Activated B cell treated with CpG ODN at 0.5 μM for 24 hours (primary cell): ENCODE measurements around the gene DGKQ. TPM values are rescaled to one million over a fixed set of nuclear protein-coding genes. Genes with fewer than 3 reads are reported as not detected.

Experiments used
- ATAC-seq: fragments of 200-7000 bp; cut with Tn5 transposase; one replicate; pipeline ENCODE4 v1.10.0; 2021; ENCODE audit warnings: low read depth, mild to moderate bottlenecking, moderate library complexity
- CTCF ChIA-PET: fragments of 350-600 bp; sonication (Branson Sonifier 250); formaldehyde crosslinking; loops from one replicate; lab custom pipeline; 2021; ENCODE audit warnings: antibody characterized with exemption; lab: Charles Lee
- POLR2A ChIA-PET: fragments of 350-600 bp; sonication (Branson Sonifier 250); formaldehyde crosslinking; loops from one replicate; lab custom pipeline; 2021; ENCODE audit warnings: antibody characterized with exemption; lab: Charles Lee
- DNase-seq: peaks from one replicate; pipeline ENCODE4 v3.0.0; 2022
- H3K27ac Mint-ChIP-seq: one replicate; pipeline ENCODE4 v1.8.0; 2020; ENCODE audit warnings: mixed read lengths
- H3K27me3 Mint-ChIP-seq: one replicate; pipeline ENCODE4 v1.8.0; 2021; ENCODE audit warnings: mixed read lengths
- H3K36me3 Mint-ChIP-seq: one replicate; pipeline ENCODE4 v1.8.0; 2021; ENCODE audit warnings: low read depth, mixed read lengths
- H3K4me1 Mint-ChIP-seq: one replicate; pipeline ENCODE4 v1.8.0; 2021; ENCODE audit warnings: mixed read lengths
- H3K4me3 Mint-ChIP-seq: one replicate; pipeline ENCODE4 v1.8.0; 2020; ENCODE audit warnings: mild to moderate bottlenecking, mixed read lengths
- H3K9me3 Mint-ChIP-seq: one replicate; pipeline ENCODE4 v1.8.0; 2020; ENCODE audit warnings: mixed read lengths
- intact Hi-C: fragments of 100-400 bp; cut with micrococcal nuclease; formaldehyde crosslinking; loops from one replicate; pipeline ENCODE4 v1.15.1; 2024
- total RNA-seq: library from RNA; stranded (reverse); gene quantifications from 2 replicates; pipeline ENCODE4 v1.2.3, GENCODE V29; 2022
- TF ChIP-seq, protein P1 (sequence below): fragments of 200-600 bp; IDR thresholded peaks from one replicate; pipeline ENCODE4 v1.8.0; 2022; ENCODE audit warnings: antibody characterized with exemption, mild to moderate bottlenecking

DGKQ gene
- total RNA-seq, 1 donor from 2014 or later: 16.4 TPM

- Mint-ChIP-seq H3K27ac (no peak overlapping the region), H3K4me1 (peaks cover 6% of the 10 kb centered on the region), H3K4me3 (no peak overlapping the region)
Observed at GRCh38 chr4:1015746-1016145, 42.4 kb upstream of the DGKQ start.

DNA sequence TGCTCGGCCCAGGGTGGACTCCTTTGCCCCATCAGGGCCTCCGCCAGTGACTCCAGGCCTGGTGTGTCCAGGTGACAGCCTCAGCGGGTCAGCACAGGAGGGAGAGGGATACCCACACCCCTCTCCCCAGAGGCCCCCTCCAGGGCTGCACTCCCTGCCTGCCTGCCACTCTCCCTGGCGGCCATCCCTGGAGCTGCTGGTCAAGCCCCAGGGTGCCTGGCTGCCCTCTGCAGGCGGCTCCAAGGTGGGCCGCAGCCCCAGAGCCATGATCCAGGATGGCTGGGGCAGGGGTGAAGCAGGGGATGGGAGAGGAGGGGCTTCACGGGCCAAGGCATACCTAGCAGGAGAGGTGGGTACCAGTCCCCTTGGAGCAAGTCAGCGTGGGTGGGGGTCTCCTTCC lies 41.8 kb upstream of the DGKQ start:
- Mint-ChIP-seq H3K27ac (no peak overlapping the region), H3K9me3 (no peaks in the 10 kb centered on the region), H3K27me3 (no peaks in the 10 kb centered on the region), H3K4me3 (no peak overlapping the region), H3K36me3 (no peaks in the 10 kb centered on the region), H3K4me1 (peaks cover 10% of the 10 kb centered on the region)
- TF ChIP-seq, protein P1, sequence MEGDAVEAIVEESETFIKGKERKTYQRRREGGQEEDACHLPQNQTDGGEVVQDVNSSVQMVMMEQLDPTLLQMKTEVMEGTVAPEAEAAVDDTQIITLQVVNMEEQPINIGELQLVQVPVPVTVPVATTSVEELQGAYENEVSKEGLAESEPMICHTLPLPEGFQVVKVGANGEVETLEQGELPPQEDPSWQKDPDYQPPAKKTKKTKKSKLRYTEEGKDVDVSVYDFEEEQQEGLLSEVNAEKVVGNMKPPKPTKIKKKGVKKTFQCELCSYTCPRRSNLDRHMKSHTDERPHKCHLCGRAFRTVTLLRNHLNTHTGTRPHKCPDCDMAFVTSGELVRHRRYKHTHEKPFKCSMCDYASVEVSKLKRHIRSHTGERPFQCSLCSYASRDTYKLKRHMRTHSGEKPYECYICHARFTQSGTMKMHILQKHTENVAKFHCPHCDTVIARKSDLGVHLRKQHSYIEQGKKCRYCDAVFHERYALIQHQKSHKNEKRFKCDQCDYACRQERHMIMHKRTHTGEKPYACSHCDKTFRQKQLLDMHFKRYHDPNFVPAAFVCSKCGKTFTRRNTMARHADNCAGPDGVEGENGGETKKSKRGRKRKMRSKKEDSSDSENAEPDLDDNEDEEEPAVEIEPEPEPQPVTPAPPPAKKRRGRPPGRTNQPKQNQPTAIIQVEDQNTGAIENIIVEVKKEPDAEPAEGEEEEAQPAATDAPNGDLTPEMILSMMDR: no peak
- CTCF ChIA-PET: no interaction called here
- DNase-seq (no peak), ATAC-seq (no peak)
- POLR2A ChIA-PET: interaction anchor here (0.6 kb wide), 1 partner anchor 24 kb away, joined by 3 read pairs; no protein-coding TSS in a partner anchor
- intact Hi-C loops: no loop called here

More at GRCh38 chr4:1015746-1016145, 42.4 kb upstream of the DGKQ start:
- ChIA-PET CTCF (no interaction called here), POLR2A (interaction anchor here (0.6 kb wide), 1 partner anchor 25 kb away, joined by 3 read pairs; no protein-coding TSS in a partner anchor)
- H3K36me3 Mint-ChIP-seq: no peaks in the 10 kb centered on the region
- TF ChIP-seq, protein P1: no peak
- H3K27me3 Mint-ChIP-seq: no peaks in the 10 kb centered on the region
- ATAC-seq (no peak), DNase-seq (no peak)
- H3K9me3 Mint-ChIP-seq: no peaks in the 10 kb centered on the region
- intact Hi-C loops: no loop called here

GRCh38 chr4:1014291-1015167 lies 41.2 kb upstream of the DGKQ start:
- no peak for DNase-seq
- Mint-ChIP-seq H3K4me1 (peaks cover 7% of the 10 kb centered on the region), H3K36me3 (peaks cover 1% of the 10 kb centered on the region), H3K27me3 (no peaks in the 10 kb centered on the region), H3K4me3 (peak overlapping the region; percentile 46), H3K27ac (no peak overlapping the region), H3K9me3 (no peaks in the 10 kb centered on the region)
- POLR2A ChIA-PET: no interaction called here
- no peak for ATAC-seq
- intact Hi-C loops: loop anchor here (5.0 kb wide), 3 partner anchors 568 to 1228 kb away; partner anchors contain the start of genes HAUS3, POLN, TACC3 and TMEM129
- CTCF ChIA-PET: no interaction called here
- TF ChIP-seq, protein P1: no peak

DNA sequence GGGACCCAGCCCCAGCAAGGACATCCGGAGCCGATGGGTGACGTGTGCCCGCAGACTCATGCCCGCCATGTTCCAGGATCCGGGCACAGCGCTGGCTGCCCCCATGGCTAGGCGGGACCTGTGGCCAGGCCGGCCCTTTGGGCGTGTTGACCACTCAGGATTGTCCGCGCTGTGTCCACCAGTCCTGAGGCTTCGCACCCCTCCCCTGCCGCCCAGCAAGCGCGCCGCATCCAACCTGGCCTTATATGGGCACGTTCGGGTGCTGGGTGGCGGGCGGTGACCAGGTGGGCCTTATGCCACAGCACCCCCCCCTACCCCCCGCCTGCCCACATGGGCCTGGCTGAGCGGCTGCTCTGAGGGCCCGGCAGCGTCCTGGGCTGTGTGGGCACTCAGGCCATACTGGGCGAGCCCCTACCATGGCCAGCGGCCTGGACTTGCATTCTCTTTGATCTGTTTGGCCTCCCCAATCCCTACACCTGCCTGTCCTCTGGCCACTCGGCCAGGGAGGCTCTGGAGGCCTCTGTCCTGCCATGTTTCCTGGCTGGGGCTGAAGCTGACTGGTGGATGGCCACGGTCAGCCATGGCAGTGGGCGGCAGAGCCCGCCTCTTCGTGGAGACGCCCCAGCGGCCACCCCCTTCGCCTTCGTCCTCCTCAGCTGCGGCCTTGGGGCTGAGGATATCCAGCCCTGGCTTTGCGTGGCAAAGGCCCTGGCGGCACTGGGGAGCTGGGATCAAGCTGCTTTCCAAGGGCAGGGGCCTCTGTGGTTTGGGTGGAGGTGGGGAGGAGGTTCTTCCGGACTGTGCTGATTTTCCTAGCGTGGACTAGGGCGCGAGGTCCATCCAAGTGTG lies 40.1 kb upstream of the DGKQ start:
- intact Hi-C loops: loop anchor here (5.0 kb wide), 3 partner anchors 569 to 1229 kb away; partner anchors contain the start of genes HAUS3, POLN, TACC3 and TMEM129
- ATAC-seq (no peak), DNase-seq (no peak)
- Mint-ChIP-seq H3K4me1 (peaks cover 15% of the 10 kb centered on the region), H3K4me3 (peak overlapping the region; percentile 46), H3K9me3 (no peaks in the 10 kb centered on the region), H3K36me3 (peaks cover 1% of the 10 kb centered on the region), H3K27me3 (peaks cover 4% of the 10 kb centered on the region), H3K27ac (no peak overlapping the region)
- ChIA-PET POLR2A (interaction anchor here (1.2 kb wide), 1 partner anchor 8 kb away, joined by 4 read pairs; no protein-coding TSS in a partner anchor), CTCF (no interaction called here)
- TF ChIP-seq, protein P1: no peak
